GM12865 (cell line): Measurements from ENCODE around the gene CAST.

Source experiments
- DNase-seq: peaks from one replicate; pipeline ENCODE4 v3.0.0; 2010; ENCODE audit warnings: low read depth
- H3K4me3 ChIP-seq: 2 replicates; pipeline ENCODE4 v1.5.1; 2011; ENCODE audit warnings: mild to moderate bottlenecking, low read depth, low read length, control low read depth
- TF ChIP-seq, protein P1 (sequence below): IDR thresholded peaks from 2 replicates; pipeline ENCODE4 v1.5.1; 2011; ENCODE audit warnings: low read length, control low read depth, low read depth, inconsistent platforms; ENCODE audit not compliant: insufficient read depth; ENCODE audit errors: missing control alignments

Gene CAST

DNA sequence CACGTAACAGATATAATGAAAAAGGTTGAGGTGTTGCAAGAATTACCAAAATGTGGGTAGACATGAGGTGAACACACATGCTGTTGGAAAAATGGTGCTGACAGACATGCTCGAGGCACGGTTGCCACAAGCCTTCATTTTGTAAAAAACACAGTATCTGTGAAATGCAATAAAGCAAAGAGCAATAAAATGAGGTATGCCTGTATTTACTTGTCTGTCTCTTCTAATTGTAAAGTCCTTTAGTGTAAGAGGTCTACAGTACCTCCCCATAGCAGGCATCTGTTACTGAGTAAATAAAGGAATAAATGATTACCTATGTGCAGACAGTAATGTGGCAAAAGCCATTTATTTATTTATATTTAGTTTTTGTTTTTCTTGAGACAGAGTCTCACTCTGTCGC is 3.0 kb upstream of the CAST start:
- no peak for DNase-seq
- TF ChIP-seq, protein P1, sequence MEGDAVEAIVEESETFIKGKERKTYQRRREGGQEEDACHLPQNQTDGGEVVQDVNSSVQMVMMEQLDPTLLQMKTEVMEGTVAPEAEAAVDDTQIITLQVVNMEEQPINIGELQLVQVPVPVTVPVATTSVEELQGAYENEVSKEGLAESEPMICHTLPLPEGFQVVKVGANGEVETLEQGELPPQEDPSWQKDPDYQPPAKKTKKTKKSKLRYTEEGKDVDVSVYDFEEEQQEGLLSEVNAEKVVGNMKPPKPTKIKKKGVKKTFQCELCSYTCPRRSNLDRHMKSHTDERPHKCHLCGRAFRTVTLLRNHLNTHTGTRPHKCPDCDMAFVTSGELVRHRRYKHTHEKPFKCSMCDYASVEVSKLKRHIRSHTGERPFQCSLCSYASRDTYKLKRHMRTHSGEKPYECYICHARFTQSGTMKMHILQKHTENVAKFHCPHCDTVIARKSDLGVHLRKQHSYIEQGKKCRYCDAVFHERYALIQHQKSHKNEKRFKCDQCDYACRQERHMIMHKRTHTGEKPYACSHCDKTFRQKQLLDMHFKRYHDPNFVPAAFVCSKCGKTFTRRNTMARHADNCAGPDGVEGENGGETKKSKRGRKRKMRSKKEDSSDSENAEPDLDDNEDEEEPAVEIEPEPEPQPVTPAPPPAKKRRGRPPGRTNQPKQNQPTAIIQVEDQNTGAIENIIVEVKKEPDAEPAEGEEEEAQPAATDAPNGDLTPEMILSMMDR, result no peak
- H3K4me3 ChIP-seq, result no peak overlapping the region

DNA sequence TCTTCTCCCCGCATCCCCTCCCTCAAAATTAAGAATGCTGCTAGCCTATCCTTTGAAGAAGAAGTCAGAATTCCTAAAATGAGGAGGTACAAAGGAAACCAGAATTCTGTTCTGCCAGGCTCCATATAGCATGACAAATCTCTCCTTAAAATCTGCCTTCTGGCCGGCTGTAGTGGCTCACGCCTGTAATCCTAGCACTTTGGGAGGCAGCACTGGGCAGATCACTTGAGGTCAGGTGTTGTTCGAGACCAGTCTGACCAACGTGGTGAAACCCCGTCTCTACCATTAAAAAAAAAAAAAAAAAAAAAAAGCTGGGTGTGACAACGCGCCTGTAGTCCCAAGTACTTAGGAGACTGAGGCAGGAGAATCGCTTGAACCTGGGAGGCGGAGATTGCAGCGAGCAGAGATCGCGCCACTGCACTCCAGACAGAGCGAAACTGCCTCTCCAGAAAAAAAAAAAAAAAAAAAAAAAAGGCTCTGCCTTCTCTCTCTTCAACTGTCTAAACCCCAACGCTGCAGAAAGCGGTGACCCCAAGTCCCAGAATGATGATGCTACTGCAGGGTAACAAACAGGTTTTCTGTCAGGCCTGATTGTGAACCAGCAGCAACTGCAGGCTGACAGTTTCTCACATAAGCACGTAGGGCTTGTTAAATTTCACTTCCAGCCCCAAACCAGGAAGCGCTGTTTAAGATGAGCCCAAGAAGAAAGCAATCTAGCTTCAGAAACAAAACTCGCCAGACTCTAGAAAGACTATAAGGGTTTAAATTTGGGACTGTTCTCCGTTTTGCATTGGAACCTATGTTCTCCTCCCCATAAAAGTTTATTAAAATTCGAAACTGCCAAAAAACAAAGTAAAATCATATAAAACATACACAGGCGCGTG is 963 bp upstream of the CAST start:
- peak overlapping the region; percentile 70 for H3K4me3 ChIP-seq
- TF ChIP-seq, protein P1, result no peak
- peak; percentile 74 for DNase-seq

DNA sequence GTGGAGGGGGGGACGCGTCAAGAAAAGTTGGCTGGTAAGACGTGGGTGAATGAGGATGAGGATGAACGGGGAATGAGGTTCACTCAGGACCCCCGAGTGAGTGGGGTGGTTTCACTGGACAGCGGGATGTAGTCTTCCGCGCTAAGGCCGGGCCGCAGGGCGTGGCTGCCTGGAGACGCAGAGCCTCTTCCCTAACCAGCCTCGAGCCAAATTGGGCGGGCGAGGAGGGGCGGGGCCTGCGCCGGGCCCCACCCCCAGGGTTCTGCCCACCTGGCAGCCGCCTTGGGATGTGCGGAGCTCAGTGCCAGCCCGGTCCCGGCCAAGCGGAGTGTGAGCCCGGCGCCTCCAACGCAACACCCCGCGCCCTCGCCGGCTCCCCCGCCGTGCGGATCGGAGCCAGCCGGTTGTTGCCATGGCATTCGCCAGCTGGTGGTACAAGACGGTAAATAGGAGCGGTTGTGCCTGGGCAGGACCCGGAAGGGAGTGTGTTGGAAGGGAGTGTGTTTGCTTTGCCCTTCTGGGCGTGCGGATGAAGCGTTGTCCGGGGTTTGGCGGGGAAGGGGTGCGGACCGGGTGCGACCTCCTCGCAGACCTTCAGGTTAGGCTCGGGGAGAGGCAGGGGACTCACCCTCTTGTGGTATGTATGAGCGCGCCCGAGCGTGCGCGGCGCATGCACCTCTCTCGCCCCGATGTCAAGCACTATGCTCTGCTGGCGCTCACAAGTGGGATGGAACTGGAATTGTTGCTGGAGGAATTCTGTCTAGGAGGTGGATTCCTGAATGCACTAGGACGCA is 746 bp downstream of the CAST start:
- TF ChIP-seq, protein P1, result no peak
- DNase-seq, result peak; percentile 90

DNA sequence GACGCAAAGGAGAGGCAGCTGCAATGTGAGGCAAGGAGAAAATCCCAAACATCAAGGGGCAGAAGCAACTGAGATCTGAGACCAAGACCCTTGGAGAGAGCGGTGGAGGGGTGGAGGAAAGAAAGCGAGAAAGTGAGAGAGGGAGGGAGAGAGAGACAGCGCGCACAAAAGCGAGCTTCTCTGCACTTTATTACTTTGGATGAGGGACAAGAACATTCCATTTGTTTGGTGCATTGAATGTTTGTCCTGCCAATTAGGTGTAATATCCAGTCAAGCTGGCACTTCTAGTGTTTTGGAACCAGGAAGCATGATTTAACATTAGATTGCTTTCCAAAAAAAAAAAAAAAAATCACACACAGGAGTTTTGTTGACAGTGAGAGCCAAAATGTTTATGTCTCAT is 1.4 kb downstream of the CAST start:
- TF ChIP-seq, protein P1, result no peak
- peak overlapping the region; percentile 70 for H3K4me3 ChIP-seq
- no peak for DNase-seq

More for the DNA sequence above, 746 bp downstream of the CAST start:
- peak overlapping the region; percentile 70 for H3K4me3 ChIP-seq

DNA sequence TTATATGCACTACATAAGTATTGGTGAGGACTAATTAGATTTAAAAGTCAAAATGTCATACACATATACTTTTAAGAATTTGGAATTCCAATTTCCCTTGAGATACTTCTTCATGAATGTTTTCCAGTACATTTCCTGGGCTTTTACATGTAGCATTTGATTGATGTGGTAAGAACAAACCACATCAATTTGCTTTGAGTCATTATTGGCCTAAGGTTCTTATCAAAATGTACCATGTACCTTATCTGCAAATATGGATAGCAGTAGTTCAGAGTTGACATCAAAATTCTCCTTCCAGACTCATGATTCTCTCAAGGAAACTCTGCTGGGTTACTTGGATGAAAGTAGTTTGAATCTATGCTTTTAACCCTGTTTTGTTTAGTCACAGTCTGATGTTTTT is 2.5 kb downstream of the CAST start:
- DNase-seq, result no peak
- TF ChIP-seq, protein P1, result no peak
- H3K4me3 ChIP-seq, result no peak overlapping the region

DNA sequence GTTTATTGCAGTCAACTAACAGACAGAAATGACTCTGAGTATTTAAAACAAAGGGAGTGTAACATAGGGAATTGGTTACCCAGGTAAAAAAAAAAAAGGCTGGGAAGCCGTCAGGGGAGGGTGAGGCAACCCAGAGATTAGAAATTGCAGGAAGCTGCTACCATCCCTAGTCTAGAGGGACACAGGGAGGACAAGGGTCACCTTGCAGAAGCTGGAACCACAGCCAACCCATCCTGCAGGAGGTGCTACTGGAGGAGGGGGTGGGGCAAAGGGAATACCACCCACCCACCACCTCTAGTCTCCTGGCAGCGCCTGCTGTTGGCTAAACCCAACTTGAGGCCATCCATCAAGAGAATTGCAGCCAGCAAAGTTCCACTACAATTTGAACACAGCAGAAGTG is 6.5 kb downstream of the CAST start:
- no peak overlapping the region for H3K4me3 ChIP-seq
- no peak for DNase-seq
- TF ChIP-seq, protein P1, result no peak
